ENCODE results near the gene PRR20G.
"Not testable (repeated sequence)": the region's sequence is repeated elsewhere in the genome, so short reads cannot be mapped to it uniquely, and the experiment has no call there.

PRR20G gene

DNA sequence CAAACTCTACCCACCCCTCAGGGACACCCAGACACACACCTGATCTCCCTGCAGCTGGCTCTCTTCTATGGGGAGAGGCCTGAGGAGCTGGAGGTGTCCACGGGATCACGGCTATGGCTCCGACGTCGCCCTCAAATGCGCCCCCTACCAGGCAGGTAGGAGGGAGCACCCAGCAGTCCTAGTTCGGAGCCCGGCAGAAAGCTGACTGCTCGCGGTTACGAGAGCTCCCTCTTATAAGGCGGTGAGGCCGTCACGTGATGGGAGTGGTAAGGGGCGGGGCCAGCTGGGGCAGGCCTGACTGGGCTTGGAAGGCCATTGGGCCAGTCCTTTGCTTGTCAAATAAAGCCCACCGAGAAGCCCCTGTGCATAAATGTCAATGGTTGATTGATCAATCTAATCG, at the start of gene PRR20G:
Gene PRR20G, minus strand, starts transcription at position 207 of the 400 bp plus-strand sequence. CDS start 681 bp downstream, outside the sequence.
- no peak for DNase-seq

DNA sequence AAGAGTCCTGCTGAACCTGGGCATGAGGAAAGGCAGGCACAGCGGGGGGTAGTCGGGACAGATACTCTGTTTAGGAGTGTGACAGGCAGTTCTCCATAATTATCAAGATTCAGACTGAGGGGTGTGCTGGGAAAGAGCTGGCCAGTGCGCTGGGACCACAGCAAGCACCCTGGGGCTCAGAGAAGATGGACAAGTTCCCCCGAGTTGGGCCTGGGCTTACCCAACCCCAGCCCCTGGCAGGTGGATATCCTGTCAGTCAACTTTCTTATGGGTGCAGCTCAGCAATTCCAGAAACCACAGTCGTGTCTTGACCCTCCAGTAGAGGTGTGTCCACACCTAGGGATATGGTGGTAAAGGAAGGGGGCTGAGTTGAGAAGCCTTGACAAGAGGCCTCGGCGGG, 49.2 kb upstream of the PRR20G start:
- no peak for DNase-seq

DNA sequence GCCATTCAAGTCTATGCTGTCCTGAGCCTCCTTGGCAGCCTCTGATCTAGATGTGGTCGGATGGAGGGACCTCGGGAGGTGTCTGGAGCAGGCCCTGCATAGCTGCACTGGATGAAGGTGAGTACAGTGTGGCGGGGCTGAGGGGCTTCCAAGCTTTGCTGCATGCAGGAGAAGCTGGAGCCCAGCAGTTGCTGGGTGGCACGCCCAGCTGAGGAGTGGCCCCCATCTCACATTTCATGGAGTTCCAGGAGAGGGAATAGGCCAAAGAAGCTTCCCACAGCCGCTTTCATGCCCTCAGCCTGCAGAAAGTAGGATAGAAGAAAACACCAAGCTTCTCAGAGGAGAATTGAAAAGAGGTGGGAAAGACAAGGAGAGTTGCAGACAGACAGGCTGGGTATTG, 48.3 kb upstream of the PRR20G start:
- DNase-seq = no peak

DNA sequence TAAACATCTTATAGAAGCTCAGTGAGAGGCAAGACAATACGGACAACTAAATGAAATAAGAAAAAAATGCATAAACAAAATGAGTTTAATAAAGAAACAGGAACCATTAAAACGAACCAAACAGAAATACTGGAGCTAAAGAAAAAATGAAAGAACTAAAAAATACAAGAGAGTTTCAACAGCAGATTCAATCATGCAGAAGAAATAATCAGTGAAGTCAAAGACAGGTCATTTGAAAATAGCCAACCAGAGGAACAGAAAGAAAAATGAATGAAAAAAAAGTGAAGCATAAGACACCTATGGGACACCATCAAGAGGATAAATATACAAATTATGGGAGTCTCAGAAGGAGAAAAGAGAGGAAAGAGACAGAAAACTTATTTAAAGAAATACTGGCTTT, 42.5 kb upstream of the PRR20G start:
- no peak for DNase-seq

DNA sequence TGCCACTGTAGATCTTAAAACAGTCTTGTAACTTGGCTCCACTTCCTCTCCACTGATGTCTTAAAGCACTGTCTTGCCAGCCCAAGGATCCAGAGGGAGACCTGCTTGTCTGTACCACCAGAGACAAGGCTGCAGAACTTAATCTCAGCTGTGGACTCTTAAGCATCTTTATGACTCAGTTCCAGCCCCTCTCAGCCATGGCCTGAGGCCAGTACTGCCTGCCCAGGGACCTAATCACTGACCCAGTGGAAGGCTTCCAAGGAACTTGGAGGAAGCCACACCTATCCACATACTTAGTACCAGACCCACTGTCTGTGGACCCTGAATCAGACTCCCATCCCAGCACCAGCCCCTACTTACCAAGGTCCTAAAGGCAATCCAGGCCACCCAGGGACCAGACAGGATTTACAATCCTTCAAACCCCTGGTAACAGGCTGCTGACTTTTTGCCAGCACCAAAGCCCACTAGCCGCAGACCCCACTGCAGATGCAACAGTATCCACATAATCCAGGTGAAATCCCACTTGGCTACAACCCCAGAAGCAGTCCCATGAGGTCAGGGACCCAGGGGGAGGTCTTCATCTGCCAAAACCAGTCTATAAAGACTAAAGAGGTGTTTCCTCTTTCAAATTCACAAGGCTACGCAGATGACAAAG, 41.9 kb upstream of the PRR20G start:
- no peak for DNase-seq

DNA sequence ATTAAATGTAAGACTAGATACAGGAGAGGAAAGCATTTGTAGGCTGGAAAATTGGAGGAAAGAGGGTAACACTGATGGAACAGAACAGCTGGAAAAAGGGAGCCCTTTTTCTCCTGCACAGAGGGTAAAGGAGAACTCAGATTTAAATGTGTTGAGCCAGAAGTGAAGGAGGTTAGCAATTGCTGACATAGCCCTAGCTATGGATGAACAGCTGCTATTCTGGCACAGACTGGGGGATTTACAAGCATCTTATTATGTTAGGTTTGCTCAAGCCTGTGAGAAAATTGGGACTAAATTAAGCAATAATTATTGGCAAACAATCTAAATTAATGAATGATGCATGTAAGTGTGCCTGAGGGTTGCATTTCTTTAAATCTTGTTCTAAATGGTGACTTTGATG, 40.6 kb upstream of the PRR20G start:
- DNase-seq = no peak

DNA sequence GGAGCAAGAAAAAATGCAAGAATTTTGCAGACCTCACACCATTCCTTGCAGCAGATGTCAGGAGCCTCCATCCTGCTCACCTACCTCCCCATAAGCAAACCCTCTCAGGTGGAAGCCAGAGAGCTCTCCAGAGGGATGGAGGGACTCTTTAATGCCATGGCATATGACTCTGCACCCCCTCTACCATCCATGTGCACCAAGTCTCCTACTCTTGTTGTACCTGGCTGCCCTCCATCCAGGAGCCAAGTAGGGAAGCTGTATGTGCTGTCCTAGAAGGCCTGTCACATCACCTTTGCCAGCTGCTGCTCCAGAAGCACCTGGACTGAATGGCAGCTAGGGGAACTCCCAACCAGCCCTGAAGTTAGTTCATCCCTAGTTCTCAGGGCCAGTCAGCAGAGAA, 38.5 kb upstream of the PRR20G start:
- no peak for DNase-seq

DNA sequence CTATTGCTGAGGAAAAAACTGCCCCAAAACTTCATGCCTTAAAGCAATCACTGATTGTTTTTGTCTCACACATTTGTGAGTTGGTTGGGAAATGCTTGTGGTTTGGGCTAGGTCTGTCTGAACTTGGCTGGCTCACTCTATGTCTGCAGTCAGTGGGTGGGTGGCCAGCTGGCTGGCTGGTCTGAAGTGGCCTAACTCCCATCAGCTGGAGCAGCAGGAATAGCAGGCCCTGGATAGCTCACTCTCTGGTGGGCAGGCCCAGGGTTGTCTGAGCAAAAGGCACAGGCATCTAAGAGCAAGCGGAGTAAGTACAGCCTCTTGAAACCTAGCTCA, 37.7 kb upstream of the PRR20G start:
- no peak for DNase-seq

DNA sequence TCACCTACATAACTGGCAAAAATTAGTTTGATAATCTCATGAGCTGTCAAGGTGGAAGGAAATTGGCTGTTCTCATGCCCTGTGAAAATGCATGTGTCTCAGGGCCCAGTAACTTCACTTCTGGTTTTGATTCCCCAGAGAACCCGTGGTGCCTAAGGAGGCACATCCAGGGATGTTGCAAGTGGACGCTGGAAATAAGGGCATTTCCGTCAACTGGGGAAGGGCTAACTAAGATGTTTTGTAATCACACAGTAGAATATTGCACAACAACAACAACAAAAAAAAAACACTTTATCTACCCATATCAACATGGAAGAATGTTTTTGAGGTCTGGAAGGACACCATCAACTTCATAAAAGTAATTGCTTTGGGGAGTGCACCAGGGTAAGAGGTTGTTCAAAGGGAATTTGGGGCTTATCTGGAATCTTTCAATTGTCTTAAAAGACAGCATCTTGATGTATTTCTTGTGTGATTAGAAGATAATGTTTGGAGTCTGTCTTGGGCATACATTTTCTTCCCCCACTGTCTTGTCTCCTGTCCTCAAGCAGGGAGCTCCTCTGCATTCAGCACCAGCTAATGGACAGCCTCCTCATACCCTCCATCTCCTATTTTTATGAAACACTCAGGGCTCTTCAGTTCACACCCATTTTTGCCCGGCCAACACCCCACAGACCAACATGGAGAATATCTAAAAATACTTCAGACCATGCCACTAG, 37.2 kb upstream of the PRR20G start:
- no peak for DNase-seq

DNA sequence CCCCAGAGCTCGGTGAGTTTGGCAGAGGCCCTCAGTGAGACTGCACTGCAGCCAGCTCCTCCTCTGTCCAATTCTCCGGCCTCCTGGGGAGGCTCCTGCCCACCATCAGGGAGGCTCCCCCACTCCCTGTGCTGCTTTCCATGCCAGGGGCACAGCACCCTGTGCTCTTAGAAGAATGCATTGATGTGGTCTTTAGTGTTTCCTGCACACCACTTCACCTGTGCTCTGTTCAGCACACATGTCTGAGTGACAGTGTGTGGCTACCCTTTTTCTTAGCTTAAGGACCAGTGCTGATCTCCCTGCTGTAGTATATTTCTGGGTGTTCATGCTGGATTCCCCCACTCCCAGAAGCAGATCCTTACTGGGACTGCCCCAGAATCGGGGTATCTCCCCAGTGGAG, 36.2 kb upstream of the PRR20G start:
- no peak for DNase-seq

DNA sequence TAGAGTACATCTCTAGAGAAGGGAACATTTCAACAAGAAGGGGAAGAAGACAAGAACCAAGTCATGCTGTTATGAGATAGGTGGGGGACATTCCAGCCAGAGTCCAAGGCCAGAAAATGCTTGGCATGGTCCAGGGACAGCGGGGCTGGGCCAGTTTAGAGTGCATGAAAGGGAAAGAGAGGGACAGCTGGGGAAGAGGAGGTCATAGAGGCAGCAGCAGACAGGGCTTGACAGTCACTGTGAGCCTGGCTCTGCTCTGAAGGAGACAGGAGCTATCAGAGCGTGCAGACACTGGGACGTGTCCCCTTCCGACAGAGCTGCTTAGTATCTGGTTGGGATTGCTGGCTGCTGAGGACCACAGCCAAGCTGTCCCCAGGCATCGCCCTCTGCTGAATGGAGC, 35.7 kb upstream of the PRR20G start:
- DNase-seq = no peak

DNA sequence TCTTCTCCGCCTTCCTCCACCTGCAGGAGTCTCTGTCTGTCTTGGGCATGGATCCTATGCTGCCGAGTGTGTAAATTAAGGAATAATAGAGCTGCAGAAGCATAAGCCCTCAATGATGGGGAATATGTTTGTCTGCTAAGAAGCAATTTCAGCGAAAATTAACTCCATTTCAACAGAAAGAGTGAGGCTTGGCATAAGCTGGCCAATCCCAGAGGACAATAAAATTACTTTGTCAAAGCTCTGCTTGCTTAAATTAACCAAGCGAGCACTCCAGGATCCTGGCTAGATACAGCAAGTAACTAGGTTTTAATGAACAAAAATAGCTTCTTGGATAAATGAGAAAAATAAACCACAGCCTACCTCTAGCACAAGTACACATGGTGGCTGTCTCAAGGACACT, 33.5 kb upstream of the PRR20G start:
- DNase-seq = no peak

DNA sequence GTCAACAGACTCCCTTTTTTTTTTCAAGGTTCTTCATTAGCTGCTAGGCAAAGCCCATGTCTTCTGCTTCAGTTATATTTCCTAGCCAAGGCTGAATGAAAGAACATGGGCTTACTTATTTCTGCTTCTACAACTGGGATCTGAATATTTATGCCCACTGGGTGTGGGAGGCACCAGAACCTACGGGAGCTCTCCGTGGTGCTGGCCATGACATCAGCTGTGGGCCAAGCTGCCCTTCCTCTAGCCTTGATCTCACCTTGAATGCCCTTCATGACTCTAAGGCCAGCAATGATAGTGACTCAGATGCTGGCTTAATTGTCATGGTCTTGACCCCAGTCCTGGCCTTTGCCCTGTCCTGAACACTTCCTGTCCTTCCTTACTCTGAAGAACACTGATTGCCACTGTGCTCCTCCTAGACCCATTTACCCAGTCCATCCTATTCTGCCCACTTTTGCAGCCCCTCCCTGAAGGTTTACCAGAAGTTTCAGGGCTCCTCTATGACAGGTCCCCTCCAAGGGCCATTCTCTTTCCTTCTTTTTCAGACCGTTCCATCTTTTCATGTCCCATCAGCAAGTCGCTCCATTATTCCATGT, 32.8 kb upstream of the PRR20G start:
- no peak for DNase-seq

DNA sequence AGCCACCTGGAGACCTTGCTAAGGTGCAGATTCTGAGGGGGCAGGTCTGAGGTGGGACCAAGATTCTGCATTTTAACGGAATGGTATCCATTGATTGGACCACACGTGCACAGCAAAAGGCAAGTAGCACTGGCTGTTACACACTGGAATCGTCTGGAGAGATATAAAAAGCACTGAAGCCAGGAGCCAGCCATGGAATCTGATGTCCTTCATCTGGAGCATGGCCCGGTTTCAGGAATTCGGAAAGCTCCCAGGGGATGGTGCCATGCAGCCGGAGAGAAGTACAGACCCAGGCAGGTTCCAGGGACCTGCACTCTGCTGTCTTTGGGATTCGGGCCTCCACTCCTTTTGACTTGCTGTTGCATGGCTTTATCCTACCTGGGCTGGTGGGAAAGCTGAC, 28.8 kb upstream of the PRR20G start:
- no peak for DNase-seq

DNA sequence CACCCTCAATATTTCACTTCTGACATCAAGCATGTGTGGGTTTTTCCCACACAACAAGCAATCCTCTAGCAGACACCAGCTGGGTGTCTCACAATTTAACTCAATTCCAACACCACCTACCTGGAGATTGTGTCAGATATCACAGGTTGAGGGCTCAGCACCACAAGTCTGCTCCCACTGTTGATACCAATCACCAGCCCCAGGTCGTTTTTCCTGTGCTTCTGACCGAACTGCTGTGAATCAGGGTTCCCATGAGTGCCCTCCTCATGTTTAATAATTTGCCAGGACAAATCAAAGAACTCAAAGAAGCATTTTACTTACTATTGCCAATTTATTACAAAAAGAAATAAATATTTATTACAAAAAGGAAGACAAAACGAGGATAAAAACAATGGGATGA, 25.0 kb upstream of the PRR20G start:
- DNase-seq = no peak

DNA sequence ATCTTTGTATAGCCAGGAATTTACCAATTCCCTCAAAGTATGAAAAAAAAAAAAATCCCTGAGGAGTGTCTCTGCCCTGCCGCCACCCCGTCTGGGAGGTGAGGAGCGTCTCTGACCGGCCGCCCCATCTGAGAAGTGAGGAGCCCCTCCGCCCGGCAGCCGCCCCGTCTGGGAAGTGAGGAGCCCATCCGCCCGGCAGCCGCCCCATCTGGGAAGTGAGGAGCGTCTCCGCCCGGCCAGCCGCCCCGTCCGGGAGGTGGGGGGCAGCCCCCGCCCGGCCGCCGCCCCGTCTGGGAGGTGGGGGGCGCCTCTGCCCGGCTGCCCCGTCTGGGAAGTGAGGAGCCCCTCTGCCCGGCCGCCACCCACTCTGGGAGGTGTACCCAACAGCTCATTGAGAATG, 21.0 kb upstream of the PRR20G start:
- not testable (repeated sequence) for DNase-seq

DNA sequence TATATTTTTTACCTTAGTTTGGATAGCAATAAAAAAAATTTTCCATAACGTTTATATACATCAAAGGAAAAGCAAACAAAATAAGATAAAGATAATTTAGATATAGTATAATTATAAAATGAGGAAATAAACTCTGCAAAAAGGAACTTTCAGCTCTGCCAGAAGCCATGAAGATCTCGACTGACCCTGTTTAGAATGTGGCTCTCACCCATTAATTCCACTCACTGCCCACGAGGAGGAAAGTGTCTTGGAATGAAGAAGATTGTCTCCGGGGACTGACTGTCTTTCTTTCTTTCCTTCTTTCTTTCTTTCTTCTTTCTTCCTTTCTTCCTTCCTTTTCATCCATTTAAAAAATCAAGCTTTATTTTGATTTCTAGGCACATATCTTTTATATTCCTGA, 20.1 kb upstream of the PRR20G start:
- no peak for DNase-seq

DNA sequence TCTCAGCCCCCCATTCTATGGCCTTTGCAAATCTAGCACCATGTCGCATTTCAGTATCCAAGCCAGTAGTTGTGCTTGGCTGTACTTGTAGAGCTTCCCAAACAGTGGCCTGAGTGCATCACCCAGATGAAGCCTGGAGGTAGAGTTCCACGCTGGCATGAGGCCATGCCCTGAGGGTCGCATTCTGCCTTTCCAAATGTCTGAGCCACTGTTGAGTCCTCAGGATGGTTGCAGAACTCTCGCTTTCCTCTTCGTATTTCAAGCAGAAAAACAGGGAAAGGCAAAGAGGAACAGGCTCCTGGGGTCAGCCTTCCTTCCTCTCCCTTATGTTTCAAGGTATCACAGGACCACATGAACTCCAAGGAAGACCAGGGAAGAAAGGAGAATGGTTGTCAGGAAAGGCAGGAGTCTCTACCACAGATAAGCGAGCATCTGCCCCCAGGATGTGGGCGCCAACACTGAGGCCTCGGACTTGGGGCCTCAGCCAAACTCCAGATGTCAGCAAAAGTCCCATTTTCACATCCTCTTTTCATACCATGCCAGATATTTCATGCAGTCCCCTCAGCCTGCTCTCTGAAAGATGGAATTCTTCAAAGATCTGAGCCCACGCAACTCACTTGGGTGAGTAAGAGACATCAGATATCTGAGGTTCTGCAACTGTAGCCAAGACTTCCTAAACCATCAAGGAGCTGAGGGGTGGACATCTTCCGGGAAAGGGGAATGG, 19.4 kb upstream of the PRR20G start:
- DNase-seq = no peak

DNA sequence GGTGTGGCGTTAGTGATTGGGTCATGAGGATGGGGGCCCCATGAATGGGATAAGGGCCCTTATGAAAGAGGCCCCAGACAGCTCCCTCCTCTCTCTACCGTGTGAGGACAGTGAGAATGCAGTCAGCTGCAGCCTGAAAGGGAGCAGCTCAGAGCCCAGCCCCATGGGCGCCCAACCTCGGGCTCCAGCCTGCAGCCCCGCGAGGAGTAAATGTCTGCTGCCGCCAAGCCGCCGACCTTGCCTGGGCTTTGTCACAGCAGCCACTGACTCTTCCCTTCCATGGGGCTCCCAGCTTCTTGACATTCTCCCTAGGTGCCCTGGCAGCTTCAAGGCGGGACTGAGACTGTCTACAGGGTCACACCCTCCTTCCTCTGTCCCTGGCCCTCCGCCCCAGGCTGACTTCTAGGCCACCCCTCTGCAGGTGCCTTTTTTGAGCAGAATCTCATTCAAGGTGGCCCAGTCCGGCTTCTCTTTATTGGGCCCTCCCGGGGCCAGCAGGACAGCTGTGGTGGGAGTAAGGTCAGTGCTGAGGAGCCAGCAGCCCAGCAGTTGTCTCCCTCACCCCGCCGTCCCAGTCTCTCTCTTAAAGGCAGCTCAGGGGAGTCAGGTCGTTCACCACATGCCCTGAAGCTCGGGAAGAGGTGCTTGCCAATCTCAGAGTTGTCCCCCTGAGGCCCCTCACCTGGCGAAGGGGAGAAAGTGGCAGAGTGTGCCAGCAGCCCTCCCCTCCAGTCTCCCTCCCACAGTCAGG, 18.7 kb upstream of the PRR20G start:
- no peak for DNase-seq

DNA sequence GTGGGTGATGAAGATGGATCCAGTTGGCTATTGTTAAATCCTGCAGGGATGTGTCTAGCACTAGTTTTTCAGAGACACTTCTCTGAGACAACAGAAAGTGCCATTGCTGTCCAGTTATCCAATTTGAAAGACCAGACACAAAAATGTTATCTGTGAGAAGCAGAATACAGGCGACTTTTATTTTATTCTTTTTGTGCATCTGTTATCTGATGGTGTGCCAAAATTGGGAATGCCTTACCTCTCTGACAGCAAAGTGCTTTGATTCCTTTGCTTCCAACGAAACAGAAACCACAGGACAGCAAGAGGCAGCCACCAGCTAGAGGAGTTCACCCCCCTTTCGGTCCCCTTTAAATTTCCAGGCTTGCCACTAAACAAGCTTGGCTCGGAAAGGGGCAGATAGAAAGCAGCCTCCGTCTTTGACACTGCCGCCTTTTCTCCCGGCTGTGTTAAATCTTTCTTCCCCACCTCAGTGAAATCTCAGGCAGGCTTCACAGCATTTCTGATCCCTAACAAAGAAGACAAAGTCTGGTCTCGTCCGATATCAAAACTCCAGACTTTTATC, 17.7 kb upstream of the PRR20G start:
- DNase-seq = no peak

DNA sequence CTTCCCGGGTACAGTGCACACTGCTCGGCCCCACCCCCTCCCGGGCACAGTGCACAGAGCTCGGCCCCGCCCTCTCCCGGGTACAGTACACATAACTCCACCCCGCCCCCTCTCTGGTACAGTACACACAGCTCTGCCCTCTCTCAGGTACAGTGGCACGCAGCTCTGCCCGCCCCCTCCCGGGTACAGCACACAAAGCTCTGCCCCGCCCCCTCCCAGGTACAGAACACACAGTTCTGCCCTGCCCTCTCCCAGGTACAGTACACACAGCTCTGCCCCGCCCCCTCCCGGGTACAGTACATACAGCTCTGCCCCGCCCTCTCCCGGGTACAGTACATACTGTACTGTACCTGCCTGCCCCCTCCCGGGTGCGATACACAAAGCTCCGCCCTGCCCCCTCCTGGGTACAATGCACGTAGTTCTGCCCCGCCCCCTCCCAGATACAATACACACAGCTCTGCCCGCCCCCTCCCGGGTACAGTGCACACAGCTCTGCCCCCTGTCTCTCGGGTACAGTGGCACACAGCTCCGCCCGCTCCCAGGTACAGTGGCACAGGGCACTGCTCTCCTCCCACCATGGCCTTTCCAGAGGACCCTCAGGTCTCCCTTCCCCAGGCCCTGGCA, 16.4 kb upstream of the PRR20G start:
- no peak for DNase-seq

DNA sequence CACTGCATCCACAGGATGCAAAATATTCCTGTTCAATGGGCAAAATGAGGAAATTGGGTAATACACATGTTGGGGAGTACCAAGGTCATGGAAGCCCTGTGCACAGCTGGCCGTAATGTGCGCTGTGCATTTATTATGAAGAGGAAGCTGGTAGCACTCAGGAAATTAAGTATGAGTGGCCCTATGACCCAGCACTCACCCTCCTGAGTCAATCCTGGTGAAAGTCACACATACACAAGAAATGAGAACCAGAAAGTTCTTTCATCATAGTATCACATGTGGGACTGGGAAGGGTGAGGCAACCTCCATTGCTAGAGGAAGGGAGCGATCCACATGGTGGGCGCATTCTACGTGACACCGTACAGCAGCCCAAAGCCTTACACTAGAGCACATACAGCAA, 11.4 kb upstream of the PRR20G start:
- DNase-seq = no peak

Data from activated CD4-positive, CD25-positive, alpha-beta regulatory T cell (primary cell).